Spleen (tissue), 7 donors: ENCODE results near the gene SV2B.

Experiments used
- CTCF ChIP-seq, 11 experiments: fragments of 200-600 bp in 7 of 11; fragments of 450-650 bp in 4 of 11; sonication (generic) in 4 of 11; IDR thresholded peaks in 8 of 11; conservative IDR thresholded peaks in 3 of 11; 1 replicate in 7 of 11; 2 replicates in 4 of 11; pipeline versions ENCODE4 v1.4.0 to v1.8.0; 2016 to 2021; ENCODE audit warnings: antibody characterized with exemption in 11 of 11, inconsistent platforms in 4 of 11, mild to moderate bottlenecking in 1 of 11
- POLR2A ChIP-seq, 3 donors: fragments of 450-650 bp; IDR thresholded peaks; one replicate each; pipeline ENCODE4 v1.5.1; 2017; ENCODE audit warnings: antibody characterized with exemption in 3 of 3, mild to moderate bottlenecking in 1 of 3
- donor health status: DM: no; HTN: no; CAD: no; lungs with moderate emphysema.
- donor health status: DM: no; HTN: no; CAD: no.
- donor health status: DM: no; HTN: no; CAD: no.

GRCh38 chr15:91228890-91229289 is 128.8 kb downstream of the SV2B start:
- TF ChIP-seq CTCF (IDR thresholded peaks at IDR 0.05 in 8 of 11, conservative IDR thresholded peaks at IDR 0.05 in 3 of 11) (no peak), POLR2A (IDR thresholded peaks at IDR 0.05) (no peak)
